GM12801 (cell line): ENCODE data around the gene GSTA4.

Source experiments
- TF ChIP-seq, protein P1 (sequence below): IDR thresholded peaks from one replicate; pipeline ENCODE4 v1.5.1; 2011; ENCODE audit warnings: control low read depth; ENCODE audit not compliant: insufficient read length; ENCODE audit errors: extremely low read depth

Gene GSTA4

DNA sequence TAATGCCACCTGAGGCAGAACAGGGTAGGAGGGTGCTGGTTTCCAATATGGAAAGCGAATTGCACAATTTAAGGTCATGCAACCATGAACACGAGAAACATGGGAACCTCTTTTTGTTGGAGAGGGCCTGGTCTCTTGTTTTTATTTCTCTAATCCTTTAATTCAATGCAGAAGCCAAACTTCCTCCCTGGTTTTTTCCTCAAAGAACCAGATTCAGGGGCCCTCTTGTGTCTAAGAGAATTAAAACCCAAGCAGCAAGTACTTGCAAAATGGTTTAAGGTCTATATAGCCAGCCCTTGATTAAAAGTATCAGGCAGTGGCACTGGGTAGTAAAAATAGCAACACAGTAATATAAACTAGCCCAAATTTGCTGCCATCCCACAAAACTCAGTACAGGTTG lies 19.5 kb downstream of the GSTA4 start:
- TF ChIP-seq, protein P1, sequence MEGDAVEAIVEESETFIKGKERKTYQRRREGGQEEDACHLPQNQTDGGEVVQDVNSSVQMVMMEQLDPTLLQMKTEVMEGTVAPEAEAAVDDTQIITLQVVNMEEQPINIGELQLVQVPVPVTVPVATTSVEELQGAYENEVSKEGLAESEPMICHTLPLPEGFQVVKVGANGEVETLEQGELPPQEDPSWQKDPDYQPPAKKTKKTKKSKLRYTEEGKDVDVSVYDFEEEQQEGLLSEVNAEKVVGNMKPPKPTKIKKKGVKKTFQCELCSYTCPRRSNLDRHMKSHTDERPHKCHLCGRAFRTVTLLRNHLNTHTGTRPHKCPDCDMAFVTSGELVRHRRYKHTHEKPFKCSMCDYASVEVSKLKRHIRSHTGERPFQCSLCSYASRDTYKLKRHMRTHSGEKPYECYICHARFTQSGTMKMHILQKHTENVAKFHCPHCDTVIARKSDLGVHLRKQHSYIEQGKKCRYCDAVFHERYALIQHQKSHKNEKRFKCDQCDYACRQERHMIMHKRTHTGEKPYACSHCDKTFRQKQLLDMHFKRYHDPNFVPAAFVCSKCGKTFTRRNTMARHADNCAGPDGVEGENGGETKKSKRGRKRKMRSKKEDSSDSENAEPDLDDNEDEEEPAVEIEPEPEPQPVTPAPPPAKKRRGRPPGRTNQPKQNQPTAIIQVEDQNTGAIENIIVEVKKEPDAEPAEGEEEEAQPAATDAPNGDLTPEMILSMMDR: no peak

DNA sequence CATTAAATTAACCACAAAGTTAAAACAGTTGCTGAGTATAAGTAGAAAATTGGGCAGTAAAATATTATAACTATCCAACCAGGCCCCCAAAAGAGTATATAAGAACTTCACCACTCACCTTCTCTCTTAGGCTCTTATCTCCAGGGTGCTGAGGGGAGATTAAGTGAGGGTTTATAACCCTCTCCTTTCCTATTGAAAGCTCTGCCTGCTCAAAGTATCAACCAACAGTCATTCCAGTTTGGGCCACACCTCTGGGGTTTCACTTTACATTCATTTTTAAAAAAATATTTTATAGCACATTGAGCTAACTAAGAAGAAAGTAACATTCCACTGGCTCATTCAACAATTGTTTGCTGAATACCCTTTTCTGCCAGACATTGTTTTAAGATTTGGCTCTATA lies 22.1 kb downstream of the GSTA4 start:
- TF ChIP-seq, protein P1: no peak

DNA sequence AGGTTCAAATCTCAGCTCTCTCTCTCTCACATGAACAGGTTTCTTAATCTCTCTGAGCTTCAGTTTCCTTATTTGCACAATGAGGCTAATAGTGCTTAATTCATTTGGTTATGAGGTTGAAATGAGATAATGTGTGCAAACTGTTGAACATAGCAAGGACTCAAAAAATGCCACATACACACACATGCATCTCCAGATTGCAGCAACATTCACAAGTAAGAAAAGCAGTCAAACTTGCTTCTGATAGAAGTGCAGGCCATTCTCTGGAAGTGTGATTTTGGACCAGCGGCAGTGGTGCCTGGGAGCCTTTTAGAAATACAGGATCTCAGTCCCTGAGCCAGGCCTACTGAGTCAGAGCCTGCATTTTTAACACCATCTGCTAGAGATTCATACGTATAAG lies 25.7 kb downstream of the GSTA4 start:
- TF ChIP-seq, protein P1: no peak

DNA sequence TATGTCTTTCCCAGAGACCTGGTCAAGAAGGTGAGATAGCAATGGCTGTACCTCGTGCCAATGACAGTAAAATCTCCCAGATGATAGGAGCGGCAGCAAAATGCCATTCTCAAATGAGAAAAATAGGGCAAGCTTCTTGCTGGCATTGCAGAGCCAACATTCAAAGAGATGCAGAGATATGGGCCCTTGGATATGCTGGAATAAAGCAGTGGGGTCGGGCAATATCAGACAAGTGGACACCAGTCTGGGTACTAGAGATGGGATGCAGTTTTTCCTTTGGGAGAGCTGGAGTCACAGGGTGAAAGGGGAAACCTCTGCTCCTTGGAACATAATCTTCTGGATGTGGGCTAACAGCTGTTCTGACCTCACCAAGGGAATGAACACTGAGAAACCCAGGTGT lies 29.0 kb downstream of the GSTA4 start:
- TF ChIP-seq, protein P1: no peak

DNA sequence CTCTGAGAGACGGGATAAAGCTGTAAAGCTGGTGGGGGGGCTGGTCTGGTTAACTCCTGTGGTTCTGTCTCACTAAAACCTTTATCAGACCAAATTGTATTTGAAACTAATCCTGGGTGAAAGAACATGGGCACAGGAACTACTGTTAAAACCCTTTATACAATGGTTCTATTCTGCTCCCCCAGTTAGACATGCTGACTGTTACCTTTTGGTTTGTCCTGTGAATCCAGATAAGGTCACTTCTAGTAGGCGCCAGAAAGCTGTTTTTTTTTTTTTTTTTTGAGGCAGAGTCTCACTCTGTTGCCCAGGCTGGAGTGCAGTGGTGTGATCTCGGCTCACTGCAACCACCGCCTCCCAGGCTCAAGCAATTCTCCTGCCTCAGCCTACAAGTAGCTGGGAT lies 29.7 kb downstream of the GSTA4 start:
- TF ChIP-seq, protein P1: no peak

DNA sequence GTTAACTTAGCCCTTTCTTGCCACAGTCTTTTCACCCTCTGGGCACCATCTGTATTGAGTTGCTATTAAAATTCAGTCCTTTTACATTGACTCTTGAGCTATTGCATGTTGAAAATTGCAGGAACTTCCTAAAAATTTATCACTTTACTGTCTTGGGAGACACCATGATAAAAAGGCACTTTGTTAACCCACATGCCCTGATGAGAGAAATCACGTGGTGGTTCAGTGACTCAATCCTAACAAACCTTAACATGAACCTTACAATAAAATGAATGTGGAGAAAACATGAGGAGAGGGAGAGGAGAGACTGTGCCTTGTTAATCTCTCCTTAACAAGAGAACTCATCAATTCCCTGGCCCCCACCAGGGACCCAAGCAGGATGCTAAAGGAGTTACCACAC lies 30.8 kb downstream of the GSTA4 start:
- TF ChIP-seq, protein P1: no peak

DNA sequence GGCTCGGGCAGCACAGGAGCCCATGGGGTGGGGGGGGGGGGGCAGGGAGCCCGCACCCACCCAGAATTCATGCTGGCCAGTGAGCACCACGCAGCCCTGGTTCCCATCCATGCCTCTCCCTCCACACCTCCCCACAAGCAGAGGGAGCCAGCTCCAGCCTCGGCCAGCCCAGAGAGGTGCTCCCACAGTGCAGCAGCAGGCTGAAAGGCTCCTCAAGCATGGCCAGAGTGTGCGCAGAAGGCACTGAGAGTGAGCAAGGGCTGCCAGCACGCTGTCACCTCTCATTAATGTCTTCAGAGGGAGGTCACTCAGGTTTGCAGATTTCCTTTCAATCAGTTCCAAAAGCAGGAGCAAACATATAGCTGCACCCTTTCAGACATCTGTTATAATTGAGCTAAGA lies 32.4 kb downstream of the GSTA4 start:
- TF ChIP-seq, protein P1: no peak
